ENCODE data around the gene NUP50. TPM values are rescaled to one million over a fixed set of nuclear protein-coding genes. Genes with fewer than 3 reads are reported as not detected.
A peak's percentile ranks its signal among the peaks of the same experiment; 100 is the strongest.

NUP50 gene
- total and polyA plus RNA-seq, 2 of the 13 experiments (the other 11 are each of a cell fraction or from before 2014, with no cell fraction given): 14.2 to 52.4 TPM

DNA sequence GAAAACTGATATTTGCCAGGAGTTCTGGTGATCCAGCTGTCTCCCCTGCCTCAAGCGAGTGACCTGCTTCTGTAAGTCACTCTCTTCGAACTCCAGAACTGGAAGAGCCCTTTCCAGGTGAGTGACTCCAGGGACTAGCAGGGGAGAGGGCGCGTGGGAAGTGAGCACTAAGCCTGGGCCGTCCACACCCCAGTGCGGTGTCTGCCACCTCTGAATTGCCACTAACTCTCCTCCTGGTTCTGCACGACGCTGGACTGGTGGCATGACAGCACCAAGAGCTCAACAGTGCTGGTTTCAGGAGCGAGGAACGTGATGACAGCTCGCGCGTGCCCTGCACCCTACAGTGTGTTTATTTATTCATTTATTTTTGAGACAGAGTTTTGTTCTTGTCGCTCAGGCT, 54.1 kb downstream of the NUP50 start:
- WGBS (ENCODE audit: low lambda C conversion rate): 93% methylated on average over 14 of the region's 14 CpGs
- in situ Hi-C loops (cut with HindIII; ENCODE audit: extremely low pct_ligation_motif_present, low pct_unique_long_range_greater_than_20kb) (no loop called here), intact Hi-C loops (cut with micrococcal nuclease; ENCODE audit: unreplicated experiment) (loop anchor here (5.0 kb wide), 1 partner anchor 44 kb away; no protein-coding TSS in a partner anchor)

DNA sequence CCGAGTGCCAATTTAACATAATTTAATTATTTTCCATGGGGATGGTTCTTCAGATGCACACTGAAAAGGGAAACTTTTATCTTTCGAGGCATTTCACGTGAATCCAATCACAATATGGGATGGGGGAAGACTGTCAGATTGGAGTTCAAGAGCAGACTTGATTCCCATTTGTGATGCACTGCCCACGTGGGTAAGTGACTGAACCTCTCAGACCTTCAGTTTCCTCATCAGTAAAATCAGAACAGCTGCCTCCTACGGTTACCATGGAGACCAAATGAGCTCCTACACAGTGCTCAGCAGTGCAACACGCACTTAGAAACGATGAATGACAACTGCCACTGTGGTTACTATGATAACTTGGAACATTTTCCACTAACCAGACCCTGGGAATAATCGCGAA, 55.3 kb downstream of the NUP50 start:
- FAIRE-seq: no peak
- H3K79me2 ChIP-seq (ENCODE audit: insufficient read depth, low read length): peaks cover 32% of the 10 kb centered on the region

More for the DNA sequence above, 54.1 kb downstream of the NUP50 start:
- DNase-seq (ENCODE audit: low spot score): no peak
- peaks cover 13% of the 10 kb centered on the region; the same call in 1 of the 2 replicates for H4K20me1 ChIP-seq (ENCODE audit: insufficient read depth, low read length)
- no peak for FAIRE-seq
- no peak overlapping the region for H3K4me3 ChIP-seq (replicated peaks in 1 of 3; ENCODE audit: insufficient read depth in 1 of 3, low read depth in 2 of 3, low read length in 3 of 3)
- ChIA-PET POLR2A (interaction anchor here (0.6 to 1.0 kb wide), 2 partner anchors 28 to 55 kb away, joined by 3 read pairs; no protein-coding TSS in a partner anchor), CTCF (ENCODE audit: low intra/inter-chr PET ratio, low total read pairs) (no interaction called here)
- peaks cover 25% of the 10 kb centered on the region for H3K79me2 ChIP-seq (ENCODE audit: insufficient read depth, low read length)
- no peak overlapping the region for H2AFZ ChIP-seq (ENCODE audit: low read length)
- no peaks in the 10 kb centered on the region for H3K9me3 ChIP-seq (ENCODE audit: low read length)
- TF ChIP-seq TP53 (CRISPR knock-in tag; conservative IDR thresholded peaks at IDR 0.05) (no peak), ASH2L (IDR thresholded peaks at IDR 0.05; ENCODE audit: insufficient read length, low read depth, low read length) (no peak), ZNF747 (CRISPR knock-in tag; IDR thresholded peaks at IDR 0.05; ENCODE audit: borderline replicate concordance) (no peak), SOX5 (CRISPR knock-in tag; IDR thresholded peaks at IDR 0.05; ENCODE audit: borderline replicate concordance) (no peak), NFIC (IDR thresholded peaks at IDR 0.05; ENCODE audit: low read length) (no peak), SNAI1 (CRISPR knock-in tag; IDR thresholded peaks at IDR 0.05; ENCODE audit: borderline replicate concordance) (no peak), ZNF501 (CRISPR knock-in tag; IDR thresholded peaks at IDR 0.05) (no peak), YEATS4 (CRISPR knock-in tag; IDR thresholded peaks at IDR 0.05; ENCODE audit: borderline replicate concordance) (no peak), ZNF644 (CRISPR knock-in tag; IDR thresholded peaks at IDR 0.05; ENCODE audit: low read depth) (no peak)
- no peak overlapping the region for H3K9ac ChIP-seq (ENCODE audit: insufficient read depth, low read depth, low read length)
- no peaks in the 10 kb centered on the region for H3K27me3 ChIP-seq (ENCODE audit: control insufficient read depth in 1 of 2, insufficient read depth in 2 of 2, low read length in 2 of 2)
- no peaks in the 10 kb centered on the region; a peak in 1 of 5 replicates for H3K36me3 ChIP-seq (replicated peaks in 1 of 2; ENCODE audit: control insufficient read depth in 1 of 2, insufficient read depth in 2 of 2, low read length in 2 of 2)
- H3K4me1 ChIP-seq (ENCODE audit: insufficient read depth, low read length): peaks cover 18% of the 10 kb centered on the region
- ATAC-seq: no peak
- H3K27ac ChIP-seq (ENCODE audit: extremely low read length, insufficient read depth, low read length): no peak overlapping the region
- no TSS peak for BruUV-seq (replicated peaks)
- no peak overlapping the region for H3K4me2 ChIP-seq (ENCODE audit: low read depth, low read length)

More for the DNA sequence above, 55.3 kb downstream of the NUP50 start:
- BruUV-seq (replicated peaks): no TSS peak
- Histone ChIP-seq H3K36me3 (replicated peaks in 1 of 2; ENCODE audit: control insufficient read depth in 1 of 2, insufficient read depth in 2 of 2, low read length in 2 of 2) (no peaks in the 10 kb centered on the region; a peak in 1 of 5 replicates), H3K4me2 (ENCODE audit: low read depth, low read length) (no peak overlapping the region), H3K9ac (ENCODE audit: insufficient read depth, low read depth, low read length) (no peak overlapping the region), H3K27me3 (ENCODE audit: control insufficient read depth in 1 of 2, insufficient read depth in 2 of 2, low read length in 2 of 2) (no peaks in the 10 kb centered on the region), H3K27ac (ENCODE audit: extremely low read length, insufficient read depth, low read length) (no peak overlapping the region), H3K4me3 (replicated peaks in 1 of 3; ENCODE audit: insufficient read depth in 1 of 3, low read depth in 2 of 3, low read length in 3 of 3) (no peak overlapping the region), H3K4me1 (ENCODE audit: insufficient read depth, low read length) (peaks cover 30% of the 10 kb centered on the region), H3K9me3 (ENCODE audit: low read length) (no peaks in the 10 kb centered on the region), H4K20me1 (ENCODE audit: insufficient read depth, low read length) (peaks cover 13% of the 10 kb centered on the region; the same call in 1 of the 2 replicates), H2AFZ (ENCODE audit: low read length) (no peak overlapping the region)
- CTCF ChIA-PET (ENCODE audit: low intra/inter-chr PET ratio, low total read pairs): no interaction called here
- ATAC-seq (no peak), DNase-seq (ENCODE audit: low spot score) (no peak)
- intact Hi-C loops (cut with micrococcal nuclease; ENCODE audit: unreplicated experiment): loop anchor here (5.0 kb wide), 1 partner anchor 43 kb away; no protein-coding TSS in a partner anchor
- POLR2A ChIA-PET: no interaction called here
- WGBS (ENCODE audit: low lambda C conversion rate): 94% methylated on average over 9 of the region's 9 CpGs
- TF ChIP-seq PHF20 (CRISPR knock-in tag; IDR thresholded peaks at IDR 0.05): no peak
- peak; percentile 11; the same call in 1 of the 2 replicates for TF ChIP-seq RFX1 (IDR thresholded peaks at IDR 0.05)
- in situ Hi-C loops (cut with HindIII; ENCODE audit: extremely low pct_ligation_motif_present, low pct_unique_long_range_greater_than_20kb): no loop called here
